HEK293 (cell line): Measurements from ENCODE around the gene CORO2B.

Experiments
- CTCF ChIA-PET: fragments of 350-600 bp; formaldehyde crosslinking; extraction: SDS; loops from one replicate; lab custom pipeline; 2021; ENCODE audit warnings: antibody characterized with exemption; lab: Yijun Ruan, JAX
- POLR2A ChIA-PET: fragments of 300-600 bp; formaldehyde crosslinking; extraction: SDS; loops from one replicate; lab custom pipeline; 2020; ENCODE audit warnings: antibody characterized with exemption, inconsistent platforms; lab: Yijun Ruan, JAX
- H3K27ac ChIP-seq: fragments of 200-500 bp; sonication (Bioruptor generic); 2 replicates; pipeline ENCODE4 v1.5.1; 2014; ENCODE audit warnings: low read depth, low read length, control low read depth, inconsistent platforms; ENCODE audit errors: extremely low read depth
- H3K36me3 ChIP-seq, 2 experiments: fragments of 200-500 bp in 1 of 2; sonication (Bioruptor generic) in 1 of 2; 1 replicate in 1 of 2; 2 replicates in 1 of 2; pipeline ENCODE4 v1.5.1; 2014 to 2017; ENCODE audit warnings: inconsistent platforms in 2 of 2, low read length in 2 of 2; ENCODE audit not compliant: control insufficient read depth in 2 of 2, insufficient read depth in 1 of 2
- H3K4me1 ChIP-seq: fragments of 200-500 bp; sonication (Bioruptor generic); 2 replicates; pipeline ENCODE4 v1.5.1; 2014; ENCODE audit warnings: mild to moderate bottlenecking, low read length, inconsistent platforms; ENCODE audit not compliant: control insufficient read depth, insufficient read depth
- H3K4me3 ChIP-seq: 2 replicates; pipeline ENCODE4 v1.5.1; 2011; ENCODE audit warnings: low read depth, mild to moderate bottlenecking, control low read depth, low read length, moderate library complexity
- H3K9me3 ChIP-seq: fragments of 200-500 bp; sonication (Bioruptor generic); 2 replicates; pipeline ENCODE4 v1.5.1; 2014; ENCODE audit warnings: low read depth, low read length, inconsistent platforms; ENCODE audit not compliant: control insufficient read depth, insufficient read depth
- PRDM10 ChIP-seq: fragments of 450-650 bp; formaldehyde crosslinking; IDR thresholded peaks from 2 replicates; pipeline ENCODE4 v1.5.1; 2016; ENCODE audit warnings: missing biosample characterization, missing genetic modification characterization
- PRDM2 ChIP-seq: fragments of 450-650 bp; formaldehyde crosslinking; IDR thresholded peaks from 2 replicates; pipeline ENCODE4 v1.5.1; 2016; ENCODE audit warnings: missing biosample characterization, missing genetic modification characterization, borderline replicate concordance
- SCRT2 ChIP-seq: fragments of 450-650 bp; formaldehyde crosslinking; IDR thresholded peaks from 2 replicates; pipeline ENCODE4 v1.5.1; 2016; ENCODE audit warnings: missing biosample characterization, missing genetic modification characterization
- ZBTB48 ChIP-seq: fragments of 450-650 bp; formaldehyde crosslinking; IDR thresholded peaks from 2 replicates; pipeline ENCODE4 v1.5.1; 2016; ENCODE audit warnings: missing biosample characterization, missing genetic modification characterization
- ZIC2 ChIP-seq: fragments of 450-650 bp; formaldehyde crosslinking; IDR thresholded peaks from 2 replicates; pipeline ENCODE4 v1.5.1; 2016; ENCODE audit warnings: missing biosample characterization, missing genetic modification characterization
- ZNF114 ChIP-seq: fragments of 450-650 bp; formaldehyde crosslinking; IDR thresholded peaks from 2 replicates; pipeline ENCODE4 v1.5.0; 2017; ENCODE audit warnings: missing biosample characterization, missing genetic modification characterization
- ZNF354C ChIP-seq: fragments of 450-650 bp; formaldehyde crosslinking; IDR thresholded peaks from 2 replicates; pipeline ENCODE4 v1.5.1; 2016; ENCODE audit warnings: missing biosample characterization, missing genetic modification characterization, low read depth, borderline replicate concordance
- ZNF513 ChIP-seq: fragments of 450-650 bp; IDR thresholded peaks from 2 replicates; pipeline ENCODE4 v1.5.1; 2018; ENCODE audit warnings: missing biosample characterization, missing genetic modification characterization
- ZNF529 ChIP-seq: fragments of 450-650 bp; formaldehyde crosslinking; IDR thresholded peaks from 2 replicates; pipeline ENCODE4 v1.5.1; 2017; ENCODE audit warnings: missing genetic modification characterization, missing biosample characterization; ENCODE audit not compliant: insufficient replicate concordance
- ZNF830 ChIP-seq: fragments of 450-650 bp; IDR thresholded peaks from 2 replicates; pipeline ENCODE4 v1.5.0; 2018; ENCODE audit warnings: missing biosample characterization, missing genetic modification characterization, low read depth, mild to moderate bottlenecking, moderate library complexity

The CORO2B gene

GRCh38 chr15:68565726-68566125, 13.1 kb upstream of the CORO2B start:
- ChIA-PET POLR2A (no interaction called here), CTCF (interaction anchor here (0.7 to 7.8 kb wide), 3 partner anchors 16 to 108 kb away, joined by 4 to 226 read pairs (median 25); no protein-coding TSS in a partner anchor)
- H3K27ac ChIP-seq: no peak overlapping the region
- H3K4me1 ChIP-seq: no peaks in the 10 kb centered on the region
- no peak overlapping the region for H3K4me3 ChIP-seq
- H3K36me3 ChIP-seq: no peaks in the 10 kb centered on the region
- TF ChIP-seq ZBTB48 (tag by site-specific recombination): no peak
- TF ChIP-seq ZNF529 (tag by site-specific recombination): no peak
- TF ChIP-seq ZNF830 (tag by site-specific recombination): no peak
- TF ChIP-seq PRDM2 (tag by site-specific recombination): no peak
- no peak for TF ChIP-seq ZNF114 (tag by site-specific recombination)
- TF ChIP-seq ZNF513 (tag by site-specific recombination): no peak
- TF ChIP-seq PRDM10 (tag by site-specific recombination): 0 out of 2 replicates have a peak, but pooled peaks have one; percentile 7
- TF ChIP-seq ZNF354C: no peak
- H3K9me3 ChIP-seq: no peaks in the 10 kb centered on the region

- peak; percentile 63 for TF ChIP-seq ZIC2 (tag by site-specific recombination)
- TF ChIP-seq SCRT2 (tag by site-specific recombination): no peak
- TF ChIP-seq, all 188 proteins: peak for 1
- CTCF ChIA-PET: interaction anchor here (0.9 to 7.8 kb wide), 3 partner anchors 66 to 107 kb away, joined by 3 to 226 read pairs (median 4); no protein-coding TSS in a partner anchor
- Histone ChIP-seq H3K27ac (no peak overlapping the region), H3K4me1 (no peaks in the 10 kb centered on the region), H3K4me3 (no peak overlapping the region), H3K9me3 (no peaks in the 10 kb centered on the region), H3K36me3 (no peaks in the 10 kb centered on the region)
- POLR2A ChIA-PET: no interaction called here
Observed at GRCh38 chr15:68566377-68566954, 12.3 kb upstream of the CORO2B start.
